Germinal center (tissue), 1 donor: ENCODE measurements around the gene APOBEC3B.
"Not testable (repeated sequence)": the region's sequence is repeated elsewhere in the genome, so short reads cannot be mapped to it uniquely, and the experiment has no call there.

Experiments used
- DNase-seq: peaks from one replicate; pipeline ENCODE4 v3.0.0; 2012; ENCODE audit warnings: mixed read lengths, low spot score

The APOBEC3B gene

GRCh38 chr22:38981992-38982927 is at the start of gene APOBEC3B:
Gene APOBEC3B, plus strand, starts transcription at chr22:38982347. Its CDS starts 107 bp downstream, at chr22:38982454.
- peak; percentile 76 for DNase-seq

GRCh38 chr22:38935023-38935422 is 47.1 kb upstream of the APOBEC3B start:
- no peak for DNase-seq

- no peak for DNase-seq
Observed at GRCh38 chr22:38935616-38936015, 46.5 kb upstream of the APOBEC3B start.

GRCh38 chr22:38936562-38936961 is 45.6 kb upstream of the APOBEC3B start:
- DNase-seq = no peak

GRCh38 chr22:38937036-38937435 is 45.1 kb upstream of the APOBEC3B start:
- DNase-seq = no peak

GRCh38 chr22:38937541-38937940 is 44.6 kb upstream of the APOBEC3B start:
- no peak for DNase-seq

- no peak for DNase-seq
Observed at GRCh38 chr22:38938221-38938620, 43.9 kb upstream of the APOBEC3B start.

- DNase-seq = no peak
Observed at GRCh38 chr22:38938925-38939324, 43.2 kb upstream of the APOBEC3B start.

- DNase-seq = no peak
Observed at GRCh38 chr22:38940811-38941384, 41.2 kb upstream of the APOBEC3B start.

GRCh38 chr22:38941488-38941987 is 40.6 kb upstream of the APOBEC3B start:
- DNase-seq = no peak

- no peak for DNase-seq
Observed at GRCh38 chr22:38942702-38943101, 39.4 kb upstream of the APOBEC3B start.

- no peak for DNase-seq
Observed at GRCh38 chr22:38943201-38943600, 38.9 kb upstream of the APOBEC3B start.

GRCh38 chr22:38943882-38944281 is 38.3 kb upstream of the APOBEC3B start:
- DNase-seq = no peak

GRCh38 chr22:38944653-38945052 is 37.5 kb upstream of the APOBEC3B start:
- DNase-seq = no peak

- DNase-seq = not testable (repeated sequence)
Observed at GRCh38 chr22:38945706-38946338, 36.3 kb upstream of the APOBEC3B start.

GRCh38 chr22:38946771-38947170 is 35.4 kb upstream of the APOBEC3B start:
- no peak for DNase-seq

- DNase-seq = no peak
Observed at GRCh38 chr22:38947321-38948140, 34.6 kb upstream of the APOBEC3B start.

GRCh38 chr22:38948181-38948940 is 33.8 kb upstream of the APOBEC3B start:
- no peak for DNase-seq

GRCh38 chr22:38949889-38950405 is 32.2 kb upstream of the APOBEC3B start:
- no peak for DNase-seq

GRCh38 chr22:38950527-38951295 is 31.4 kb upstream of the APOBEC3B start:
- no peak for DNase-seq
